B cell (primary cell): Measurements from ENCODE around the gene CSNK1G1. TPM values are rescaled to one million over a fixed set of nuclear protein-coding genes. Genes with fewer than 3 reads are reported as not detected.

ENCODE experiments used
- ATAC-seq: fragments of 200-7000 bp; cut with Tn5 transposase; one replicate; pipeline ENCODE4 v1.10.0; 2021; ENCODE audit warnings: low read depth, mild to moderate bottlenecking, moderate number of reproducible peaks, moderate library complexity
- CTCF ChIA-PET: fragments of 350-600 bp; sonication (Branson Sonifier 250); formaldehyde crosslinking; loops from one replicate; lab custom pipeline; 2021; ENCODE audit warnings: antibody characterized with exemption, inconsistent platforms; lab: Charles Lee
- POLR2A ChIA-PET: fragments of 350-600 bp; sonication (Branson Sonifier 250); formaldehyde crosslinking; loops from one replicate; lab custom pipeline; 2021; ENCODE audit warnings: antibody characterized with exemption; lab: Charles Lee
- DNase-seq: peaks from one replicate; pipeline ENCODE4 v3.0.0; 2013
- H2AFZ ChIP-seq: 2 replicates; pipeline ENCODE4 v1.6.1; 2012; ENCODE audit warnings: mild to moderate bottlenecking, low read depth, low read length; ENCODE audit not compliant: insufficient read depth, poor library complexity, severe bottlenecking
- H3K27ac ChIP-seq, 2 donors: 1 replicate in 1 of 2; 2 replicates in 1 of 2; pipeline ENCODE4 v1.5.1; 2012 to 2013; ENCODE audit warnings: low read length in 2 of 2, mild to moderate bottlenecking in 2 of 2, moderate library complexity in 1 of 2
- H3K27me3 ChIP-seq, 4 experiments: fragments of 200-600 bp in 1 of 4; sonication (generic) in 1 of 4; replicated peaks in 1 of 4; 1 replicate in 2 of 4; 2 replicates in 2 of 4; pipeline versions ENCODE4 v1.6.1 to v1.7.0; 2013 to 2016; ENCODE audit warnings: low read length in 3 of 4, mild to moderate bottlenecking in 2 of 4, mixed read lengths in 1 of 4, moderate library complexity in 1 of 4; ENCODE audit not compliant: insufficient read depth in 4 of 4, control insufficient read depth in 3 of 4; ENCODE audit errors: control extremely low read depth in 1 of 4
- H3K36me3 ChIP-seq, 2 experiments: replicated peaks in 1 of 2; 1 replicate in 1 of 2; 2 replicates in 1 of 2; pipeline versions ENCODE4 v1.6.1 to v1.7.1; 2013; ENCODE audit warnings: low read length in 1 of 2; ENCODE audit not compliant: insufficient read depth in 2 of 2, control insufficient read depth in 1 of 2; ENCODE audit errors: control extremely low read depth in 1 of 2, extremely low read depth in 1 of 2
- H3K4me1 ChIP-seq, 2 donors: fragments of 200-600 bp in 1 of 2; sonication (generic) in 1 of 2; 1 replicate in 1 of 2; 2 replicates in 1 of 2; pipeline versions ENCODE4 v1.5.1 to v1.6.1; 2013 to 2017; ENCODE audit warnings: low read length in 2 of 2; ENCODE audit not compliant: control insufficient read depth in 2 of 2, insufficient read depth in 2 of 2
- H3K4me2 ChIP-seq: replicated peaks from 2 replicates; pipeline ENCODE3; 2012; ENCODE audit warnings: mild to moderate bottlenecking, low read depth, low read length; ENCODE audit not compliant: poor library complexity, severe bottlenecking
- H3K4me3 ChIP-seq, 5 experiments: fragments of 200-600 bp in 1 of 5; sonication (generic) in 1 of 5; 1 replicate in 3 of 5; 2 replicates in 2 of 5; pipeline versions ENCODE4 v1.5.1 to v1.7.0; 2011 to 2016; ENCODE audit warnings: low read length in 4 of 5, mild to moderate bottlenecking in 4 of 5, low read depth in 2 of 5, control low read depth in 1 of 5, moderate library complexity in 1 of 5; ENCODE audit not compliant: insufficient read depth in 1 of 5; ENCODE audit errors: control extremely low read depth in 1 of 5, extremely low read depth in 1 of 5
- H3K79me2 ChIP-seq: fragments of 200-600 bp; sonication (generic); one replicate; pipeline ENCODE4 v1.6.0; 2016; ENCODE audit warnings: low read length; ENCODE audit not compliant: control insufficient read depth, insufficient read depth
- H3K9ac ChIP-seq: fragments of 200-600 bp; sonication (generic); 2 replicates; pipeline ENCODE4 v1.6.1; 2017; ENCODE audit warnings: mild to moderate bottlenecking, low read length, moderate library complexity
- H3K9me3 ChIP-seq, 3 donors: one replicate each; pipeline versions ENCODE4 v1.6.1 to v1.7.1; 2013; ENCODE audit warnings: low read length in 2 of 3; ENCODE audit not compliant: control insufficient read depth in 2 of 3, insufficient read depth in 1 of 3; ENCODE audit errors: control extremely low read depth in 1 of 3
- H4K20me1 ChIP-seq: 2 replicates; pipeline ENCODE4 v1.6.0; 2012; ENCODE audit warnings: mild to moderate bottlenecking, low read length; ENCODE audit not compliant: insufficient read depth, control insufficient read depth, poor library complexity, severe bottlenecking
- H3K27ac Mint-ChIP-seq: one replicate; pipeline ENCODE4 v1.8.0; 2021; ENCODE audit warnings: mixed read lengths
- H3K27me3 Mint-ChIP-seq: one replicate; pipeline ENCODE4 v1.8.0; 2021; ENCODE audit warnings: mixed read lengths
- H3K4me1 Mint-ChIP-seq: one replicate; pipeline ENCODE4 v1.8.0; 2021; ENCODE audit warnings: mixed read lengths
- H3K4me3 Mint-ChIP-seq: one replicate; pipeline ENCODE4 v1.8.0; 2021; ENCODE audit warnings: mixed read lengths
- H3K9me3 Mint-ChIP-seq: one replicate; pipeline ENCODE4 v1.8.0; 2022; ENCODE audit warnings: mixed read lengths; ENCODE audit not compliant: insufficient read depth
- EZH2 ChIP-seq: IDR thresholded peaks from 2 replicates; pipeline ENCODE4 v1.6.1; 2012; ENCODE audit warnings: borderline replicate concordance, low read depth, mild to moderate bottlenecking, moderate library complexity, low read length; ENCODE audit not compliant: insufficient read depth, poor library complexity, severe bottlenecking
- WGBS: methylation state at CpG from one replicate; pipeline ENCODE4 v1.1.5; 2013; ENCODE audit warnings: missing lambda C conversion rate; ENCODE audit not compliant: insufficient coverage; 5-methylcytosine and 5-hydroxymethylcytosine counted together
- intact Hi-C: fragments of 100-400 bp; cut with micrococcal nuclease; formaldehyde crosslinking; loops from one replicate; pipeline ENCODE4 v1.10.0; 2022
- polyA plus RNA-seq: library from polyadenylated mRNA; depleted of rRNA; stranded (reverse); fragments of >200 nt; gene quantifications from 2 replicates; pipeline ENCODE4 v1.2.3, GENCODE V29; 2012
- total RNA-seq, 2 donors: library from RNA; stranded (reverse); fragments of 120-200 nt in 1 of 2; gene quantifications; 1 replicate in 1 of 2; 2 replicates in 1 of 2; pipeline versions ENCODE4 v1.2.3 to v1.2.4, GENCODE V29; 2013 to 2022
- TF ChIP-seq, protein P1 (sequence below): fragments of 200-600 bp; IDR thresholded peaks from one replicate; pipeline ENCODE4 v1.8.0; 2022; ENCODE audit warnings: antibody characterized with exemption, mild to moderate bottlenecking

CSNK1G1 gene
- total and polyA plus RNA-seq, 2 donors (not counting 1 experiment from before 2014, with no cell fraction given), result 5.2 to 40.3 TPM

- Mint-ChIP-seq H3K27ac (peak overlapping the region; percentile 94), H3K27me3 (no peaks in the 10 kb centered on the region), H3K4me3 (peak overlapping the region; percentile 90), H3K4me1 (peaks cover 76% of the 10 kb centered on the region), H3K9me3 (no peaks in the 10 kb centered on the region)
- Histone ChIP-seq H3K9ac (peak overlapping the region; percentile 91), H3K4me2 (peak overlapping the region; percentile 87), H3K27me3 (no peaks in the 10 kb centered on the region), H3K27ac (peak overlapping the region; percentile 79 to 83), H4K20me1 (peaks cover 79% of the 10 kb centered on the region), H3K79me2 (peaks cover 61% of the 10 kb centered on the region), H2AFZ (peak overlapping the region; percentile 79), H3K4me3 (peak overlapping the region in 4 of 5 experiments; percentile 91 to 96 (median 94)), H3K36me3 (peaks cover 7 to 49% of the 10 kb centered on the region in 2 experiments), H3K4me1 (peaks cover 34 to 67% of the 10 kb centered on the region in 2 donors), H3K9me3 (no peaks in the 10 kb centered on the region)
- CTCF ChIA-PET, result interaction anchor here (0.6 to 4.7 kb wide), 28 partner anchors 9 to 958 kb away, joined by 3 to 62 read pairs (median 5); partner anchors contain the start of genes CIAO2A, PPIB and SNX1
- WGBS, result 11% methylated on average over 10 of the region's 12 CpGs
- TF ChIP-seq, protein P1, sequence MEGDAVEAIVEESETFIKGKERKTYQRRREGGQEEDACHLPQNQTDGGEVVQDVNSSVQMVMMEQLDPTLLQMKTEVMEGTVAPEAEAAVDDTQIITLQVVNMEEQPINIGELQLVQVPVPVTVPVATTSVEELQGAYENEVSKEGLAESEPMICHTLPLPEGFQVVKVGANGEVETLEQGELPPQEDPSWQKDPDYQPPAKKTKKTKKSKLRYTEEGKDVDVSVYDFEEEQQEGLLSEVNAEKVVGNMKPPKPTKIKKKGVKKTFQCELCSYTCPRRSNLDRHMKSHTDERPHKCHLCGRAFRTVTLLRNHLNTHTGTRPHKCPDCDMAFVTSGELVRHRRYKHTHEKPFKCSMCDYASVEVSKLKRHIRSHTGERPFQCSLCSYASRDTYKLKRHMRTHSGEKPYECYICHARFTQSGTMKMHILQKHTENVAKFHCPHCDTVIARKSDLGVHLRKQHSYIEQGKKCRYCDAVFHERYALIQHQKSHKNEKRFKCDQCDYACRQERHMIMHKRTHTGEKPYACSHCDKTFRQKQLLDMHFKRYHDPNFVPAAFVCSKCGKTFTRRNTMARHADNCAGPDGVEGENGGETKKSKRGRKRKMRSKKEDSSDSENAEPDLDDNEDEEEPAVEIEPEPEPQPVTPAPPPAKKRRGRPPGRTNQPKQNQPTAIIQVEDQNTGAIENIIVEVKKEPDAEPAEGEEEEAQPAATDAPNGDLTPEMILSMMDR, result peak; percentile 92
- no peak for TF ChIP-seq EZH2
- peak; percentile 82 for ATAC-seq
- peak; percentile 97 for DNase-seq
- intact Hi-C loops, result loop anchor here (1.0 to 5.0 kb wide), 9 partner anchors 9 to 549 kb away; partner anchors contain the start of genes CIAO2A, HERC1 and PPIB
- POLR2A ChIA-PET, result interaction anchor here (0.6 to 3.9 kb wide), 11 partner anchors 9 to 360 kb away, joined by 3 to 55 read pairs (median 4); partner anchors contain the start of genes CIAO2A, PPIB and SNX1
These were observed 202.2 kb downstream of the CSNK1G1 start for GRCh38 chr15:64153480-64154367.
